Activated CD4-positive, CD25-positive, alpha-beta regulatory T cell treated with anti-CD3 and anti-CD28 coated beads, Interleukin-2, amount 50 U/mL, for 16 hours (primary cell): Measurements from ENCODE around the gene PPARG.
"Not testable (repeated sequence)": the region's sequence is repeated elsewhere in the genome, so short reads cannot be mapped to it uniquely, and the experiment has no call there.

ENCODE experiments used
- DNase-seq: peaks from one replicate; pipeline ENCODE4 v3.0.0-alpha.2; 2020; ENCODE audit warnings: low read depth, low spot score

PPARG gene

GRCh38 chr3:12379640-12380429, 91.0 kb downstream of the PPARG start:
- DNase-seq = no peak

GRCh38 chr3:12380461-12380860, 91.6 kb downstream of the PPARG start:
- no peak for DNase-seq

- no peak for DNase-seq
Observed at GRCh38 chr3:12381199-12381598, 92.3 kb downstream of the PPARG start.

- DNase-seq = no peak
Observed at GRCh38 chr3:12383218-12383617, 94.3 kb downstream of the PPARG start.

GRCh38 chr3:12384451-12385233, 95.8 kb downstream of the PPARG start:
- no peak for DNase-seq

- DNase-seq = not testable (repeated sequence)
Observed at GRCh38 chr3:12386514-12387291, 97.8 kb downstream of the PPARG start.

GRCh38 chr3:12388185-12388584, 99.3 kb downstream of the PPARG start:
- no peak for DNase-seq

GRCh38 chr3:12392101-12392878, 103.4 kb downstream of the PPARG start:
- no peak for DNase-seq

GRCh38 chr3:12393894-12394293, 105.0 kb downstream of the PPARG start:
- DNase-seq = no peak

GRCh38 chr3:12394569-12395271, 105.8 kb downstream of the PPARG start:
- no peak for DNase-seq

GRCh38 chr3:12395349-12396012, 106.6 kb downstream of the PPARG start:
- DNase-seq = no peak

GRCh38 chr3:12396471-12396870, 107.6 kb downstream of the PPARG start:
- no peak for DNase-seq

GRCh38 chr3:12399226-12399625, 110.4 kb downstream of the PPARG start:
- DNase-seq = no peak

- DNase-seq = no peak
Observed at GRCh38 chr3:12400616-12401194, 111.8 kb downstream of the PPARG start.

- no peak for DNase-seq
Observed at GRCh38 chr3:12401208-12401607, 112.3 kb downstream of the PPARG start.

- DNase-seq = no peak
Observed at GRCh38 chr3:12405432-12406272, 116.8 kb downstream of the PPARG start.

- no peak for DNase-seq
Observed at GRCh38 chr3:12408984-12409683, 120.3 kb downstream of the PPARG start.
